Kidney epithelial cell (primary cell): ENCODE data around the gene INTS7. TPM values are rescaled to one million over a fixed set of nuclear protein-coding genes. Genes with fewer than 3 reads are reported as not detected.
A peak's percentile ranks its signal among the peaks of the same experiment; 100 is the strongest.
"Not testable (repeated sequence)": the region's sequence is repeated elsewhere in the genome, so short reads cannot be mapped to it uniquely, and the experiment has no call there.

Source experiments
- DNase-seq: peaks from one replicate; pipeline ENCODE4 v3.0.0-alpha.2; 2010; ENCODE audit warnings: low read depth
- H3K27me3 ChIP-seq: 2 replicates; pipeline ENCODE4 v1.6.0; 2011; ENCODE audit warnings: low read length; ENCODE audit not compliant: control insufficient read depth, insufficient read depth
- H3K36me3 ChIP-seq: 2 replicates; pipeline ENCODE4 v1.5.1; 2011; ENCODE audit warnings: low read length; ENCODE audit not compliant: control insufficient read depth, insufficient read depth
- H3K4me3 ChIP-seq: 2 replicates; pipeline ENCODE4 v1.5.1; 2011; ENCODE audit warnings: low read depth, mild to moderate bottlenecking, control low read depth, low read length
- total RNA-seq: library from RNA; depleted of rRNA; stranded (reverse); fragments of >200 nt; gene quantifications from 2 replicates; pipeline ENCODE4 v1.2.3, GENCODE V29; 2015
- TF ChIP-seq, protein P1 (sequence below): IDR thresholded peaks from 2 replicates; pipeline ENCODE4 v1.5.1; 2011; ENCODE audit warnings: mild to moderate bottlenecking, moderate library complexity, low read length, control low read depth, inconsistent platforms; ENCODE audit not compliant: insufficient read depth, poor library complexity, severe bottlenecking

Gene INTS7
- total RNA-seq, 1 donor from 2014 or later, result 11.7 TPM

DNA sequence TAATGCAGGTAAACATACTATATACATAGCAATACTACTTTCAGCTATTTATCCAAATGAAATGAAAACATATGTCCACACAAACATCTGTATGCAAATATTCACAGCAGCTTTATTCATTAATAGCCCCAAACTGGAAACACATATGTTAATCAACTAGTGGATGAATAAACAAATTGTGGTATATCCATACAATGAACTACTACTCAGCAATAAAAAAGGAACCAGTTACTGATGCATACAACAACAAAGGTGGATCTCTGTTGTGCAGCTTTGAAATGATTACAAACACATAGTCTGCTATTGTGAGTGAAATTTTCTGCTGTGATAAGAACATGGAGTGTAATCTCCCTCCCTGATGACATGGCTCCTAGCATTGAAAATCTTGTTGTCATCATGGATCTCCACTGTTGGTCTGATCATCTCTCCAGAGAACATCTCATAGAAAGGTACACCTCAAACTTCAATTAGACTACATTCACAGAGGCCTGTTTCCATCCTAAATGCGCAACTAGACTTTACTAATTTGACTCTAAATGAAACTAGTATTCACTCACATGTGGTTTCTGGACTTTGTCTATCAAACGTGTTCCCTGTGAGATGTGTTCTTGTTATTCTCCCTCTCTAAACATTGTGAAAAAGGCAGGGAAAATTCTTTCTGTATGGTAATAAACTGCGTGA is 10.7 kb downstream of the INTS7 start:
- TF ChIP-seq, protein P1, sequence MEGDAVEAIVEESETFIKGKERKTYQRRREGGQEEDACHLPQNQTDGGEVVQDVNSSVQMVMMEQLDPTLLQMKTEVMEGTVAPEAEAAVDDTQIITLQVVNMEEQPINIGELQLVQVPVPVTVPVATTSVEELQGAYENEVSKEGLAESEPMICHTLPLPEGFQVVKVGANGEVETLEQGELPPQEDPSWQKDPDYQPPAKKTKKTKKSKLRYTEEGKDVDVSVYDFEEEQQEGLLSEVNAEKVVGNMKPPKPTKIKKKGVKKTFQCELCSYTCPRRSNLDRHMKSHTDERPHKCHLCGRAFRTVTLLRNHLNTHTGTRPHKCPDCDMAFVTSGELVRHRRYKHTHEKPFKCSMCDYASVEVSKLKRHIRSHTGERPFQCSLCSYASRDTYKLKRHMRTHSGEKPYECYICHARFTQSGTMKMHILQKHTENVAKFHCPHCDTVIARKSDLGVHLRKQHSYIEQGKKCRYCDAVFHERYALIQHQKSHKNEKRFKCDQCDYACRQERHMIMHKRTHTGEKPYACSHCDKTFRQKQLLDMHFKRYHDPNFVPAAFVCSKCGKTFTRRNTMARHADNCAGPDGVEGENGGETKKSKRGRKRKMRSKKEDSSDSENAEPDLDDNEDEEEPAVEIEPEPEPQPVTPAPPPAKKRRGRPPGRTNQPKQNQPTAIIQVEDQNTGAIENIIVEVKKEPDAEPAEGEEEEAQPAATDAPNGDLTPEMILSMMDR, result no peak
- H3K27me3 ChIP-seq, result no peaks in the 10 kb centered on the region
- no peak for DNase-seq
- no peaks in the 10 kb centered on the region for H3K36me3 ChIP-seq
- H3K4me3 ChIP-seq, result no peak overlapping the region

DNA sequence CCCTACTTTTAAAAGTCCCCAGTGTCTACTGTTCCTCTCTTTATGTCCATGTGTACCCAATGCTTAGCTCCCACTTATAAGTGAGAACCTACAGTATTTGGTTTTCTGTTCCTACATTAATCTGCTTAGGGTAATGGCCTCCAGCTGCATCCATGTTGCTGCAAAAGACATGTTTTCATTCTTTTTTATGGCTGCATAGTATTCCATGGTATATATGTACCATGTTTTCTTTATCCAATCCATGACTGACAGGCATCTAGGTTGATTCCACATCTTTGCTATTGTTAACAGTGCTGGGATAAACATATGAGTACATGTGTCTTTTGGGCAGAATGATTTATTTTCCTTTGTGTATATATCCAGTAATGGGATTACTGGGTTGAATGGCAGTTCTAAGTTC is 12.4 kb downstream of the INTS7 start:
- H3K27me3 ChIP-seq, DNase-seq, H3K4me3 ChIP-seq, H3K36me3 ChIP-seq: not testable (repeated sequence)

DNA sequence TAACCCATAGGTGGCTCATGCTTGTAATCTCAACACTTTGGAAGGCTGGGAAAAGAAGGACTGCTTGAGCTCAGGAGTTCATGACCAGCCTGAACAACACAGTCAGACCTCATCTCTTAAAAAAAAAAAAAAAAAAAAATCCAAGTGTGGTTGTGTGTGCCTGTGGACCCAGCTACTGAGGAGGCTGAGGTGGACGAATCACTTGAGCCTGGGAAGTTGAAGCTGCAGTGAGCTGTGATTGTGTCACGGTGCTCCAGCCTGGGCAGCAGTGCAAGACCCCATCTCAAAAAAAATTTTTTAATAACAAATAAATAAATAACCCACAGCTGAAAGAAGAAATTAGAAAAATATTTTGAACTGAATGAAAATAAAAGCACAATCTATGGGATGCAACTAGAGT is 13.8 kb downstream of the INTS7 start:
- TF ChIP-seq, protein P1, result no peak

DNA sequence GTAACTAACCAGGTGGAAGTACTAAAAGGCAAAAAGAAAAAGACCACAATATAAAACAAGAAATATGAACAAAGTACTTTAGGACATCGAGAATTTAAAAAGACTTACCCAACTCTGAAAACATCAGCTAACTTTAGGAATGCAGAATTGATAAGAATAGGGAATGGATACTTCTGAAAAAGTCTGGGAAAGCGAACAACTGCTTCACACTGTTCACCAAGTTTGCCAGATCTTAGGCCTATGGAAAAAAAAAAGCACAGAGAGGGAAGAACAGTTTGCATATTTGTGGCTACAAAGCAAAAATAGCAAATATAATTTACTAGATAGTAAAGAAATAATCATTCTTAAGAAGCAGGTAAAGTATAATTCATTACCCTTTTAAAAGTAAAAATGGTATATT is 14.4 kb downstream of the INTS7 start:
- Histone ChIP-seq H3K36me3 (no peaks in the 10 kb centered on the region), H3K4me3 (no peak overlapping the region), H3K27me3 (no peaks in the 10 kb centered on the region)
- TF ChIP-seq, protein P1, result no peak
- DNase-seq, result no peak

More for the DNA sequence above, 13.8 kb downstream of the INTS7 start:
- no peaks in the 10 kb centered on the region for H3K36me3 ChIP-seq
- H3K4me3 ChIP-seq, result no peak overlapping the region
- DNase-seq, result no peak
- no peaks in the 10 kb centered on the region for H3K27me3 ChIP-seq

DNA sequence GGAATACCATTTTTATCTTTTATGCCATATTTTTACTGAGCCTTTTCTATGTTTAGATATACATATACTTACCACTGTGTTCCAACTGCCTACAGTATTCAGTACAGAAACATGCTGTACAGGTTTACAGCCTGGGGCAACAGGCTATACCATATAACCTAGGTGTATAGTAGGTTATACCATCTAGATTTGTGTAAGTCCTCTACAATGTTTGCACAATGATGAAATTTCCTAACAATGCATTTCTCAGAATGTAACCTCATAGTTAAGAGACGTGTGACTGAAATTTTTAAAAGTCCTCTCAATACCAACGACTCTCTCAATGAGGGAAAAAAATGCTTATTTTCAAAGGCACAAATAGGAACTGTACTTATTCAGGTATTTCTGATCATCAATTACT is 21.7 kb downstream of the INTS7 start:
- TF ChIP-seq, protein P1, result no peak
- H3K27me3 ChIP-seq, result no peaks in the 10 kb centered on the region
- no peaks in the 10 kb centered on the region for H3K36me3 ChIP-seq
- DNase-seq, result no peak
- H3K4me3 ChIP-seq, result no peak overlapping the region

DNA sequence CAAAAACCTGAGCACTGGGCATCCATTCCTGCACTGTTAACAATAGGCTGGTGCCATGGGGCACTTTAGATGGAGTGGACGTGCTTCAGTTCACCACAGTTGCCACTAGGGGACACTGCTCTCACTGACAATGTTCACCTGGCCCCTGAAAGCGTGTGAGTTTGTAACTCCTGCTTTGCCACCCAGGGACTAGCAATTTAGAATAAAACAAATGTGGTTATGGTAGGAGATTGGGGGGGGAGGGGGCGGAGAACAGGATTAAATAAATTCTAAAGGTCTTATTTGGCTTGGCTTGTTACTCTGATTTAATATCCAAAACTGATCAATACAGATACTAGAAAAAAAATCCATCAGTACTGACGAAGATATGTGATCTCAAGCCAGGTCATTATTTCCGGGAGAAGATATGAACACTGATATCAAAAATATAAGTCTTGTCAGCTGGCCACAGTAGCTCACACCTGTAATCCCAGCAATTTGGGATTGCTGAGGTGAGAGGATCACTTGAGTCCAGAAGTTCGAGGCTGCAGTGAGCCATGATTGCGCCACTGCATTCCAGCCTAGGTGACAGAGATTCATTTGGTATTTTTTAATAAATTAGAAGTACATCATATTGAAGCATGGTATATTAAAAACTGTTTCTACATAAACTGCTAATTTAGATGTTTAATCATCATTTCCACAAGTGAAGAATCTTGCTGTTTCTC is 23.2 kb downstream of the INTS7 start:
- no peak for DNase-seq
- Histone ChIP-seq H3K4me3 (no peak overlapping the region), H3K27me3 (no peaks in the 10 kb centered on the region), H3K36me3 (no peaks in the 10 kb centered on the region)
- TF ChIP-seq, protein P1, result peak; percentile 99
